ENCODE measurements around the gene MFSD2A.
"Not testable (repeated sequence)": the region's sequence is repeated elsewhere in the genome, so short reads cannot be mapped to it uniquely, and the experiment has no call there.

The MFSD2A gene

GRCh38 chr1:39954870-39955546 lies at the start of gene MFSD2A:
MFSD2A (plus strand) TSS chr1:39955145; CDS start chr1:39955293, 148 bp downstream.
- Histone ChIP-seq H3K9me3 (ENCODE audit: low read length) (no peaks in the 10 kb centered on the region), H3K36me3 (ENCODE audit: insufficient read depth, low read length) (no peaks in the 10 kb centered on the region), H3K4me1 (ENCODE audit: insufficient read depth, low read length) (peaks cover 19% of the 10 kb centered on the region), H3K27me3 (ENCODE audit: control insufficient read depth in 1 of 2, insufficient read depth in 2 of 2, low read length in 2 of 2) (peaks cover 0 to 11% of the 10 kb centered on the region in 2 donors), H3K9ac (ENCODE audit: low read length) (no peak within 1 kb of the TSS), H3K4me3 (ENCODE audit: low read depth in 1 of 2, low read length in 2 of 2) (peak within 1 kb of the TSS; percentile 41 to 67), H3K27ac (ENCODE audit: low read depth, low read length) (peak within 1 kb of the TSS; percentile 13)

GRCh38 chr1:39905172-39905571 lies 49.8 kb upstream of the MFSD2A start:
- Histone ChIP-seq H3K9me3 (ENCODE audit: low read length) (peaks cover 7% of the 10 kb centered on the region), H3K27ac (ENCODE audit: low read depth, low read length) (no peak overlapping the region), H3K4me3 (ENCODE audit: low read depth in 1 of 2, low read length in 2 of 2) (no peak overlapping the region), H3K4me1 (ENCODE audit: insufficient read depth, low read length) (peaks cover 4% of the 10 kb centered on the region), H3K36me3 (ENCODE audit: insufficient read depth, low read length) (no peaks in the 10 kb centered on the region), H3K9ac (ENCODE audit: low read length) (no peak overlapping the region), H3K27me3 (ENCODE audit: control insufficient read depth in 1 of 2, insufficient read depth in 2 of 2, low read length in 2 of 2) (peaks cover 6 to 29% of the 10 kb centered on the region in 2 donors)

- H3K4me3 ChIP-seq (ENCODE audit: low read depth in 1 of 2, low read length in 2 of 2): no peak overlapping the region
- peaks cover 0 to 6% of the 10 kb centered on the region in 2 donors for H3K27me3 ChIP-seq (ENCODE audit: control insufficient read depth in 1 of 2, insufficient read depth in 2 of 2, low read length in 2 of 2)
- H3K27ac ChIP-seq (ENCODE audit: low read depth, low read length): no peak overlapping the region
- no peaks in the 10 kb centered on the region for H3K36me3 ChIP-seq (ENCODE audit: insufficient read depth, low read length)
- H3K9ac ChIP-seq (ENCODE audit: low read length): no peak overlapping the region
- H3K9me3 ChIP-seq (ENCODE audit: low read length): peaks cover 7% of the 10 kb centered on the region
- H3K4me1 ChIP-seq (ENCODE audit: insufficient read depth, low read length): no peaks in the 10 kb centered on the region
These were observed 47.2 kb upstream of the MFSD2A start for GRCh38 chr1:39907528-39908453.

DNA sequence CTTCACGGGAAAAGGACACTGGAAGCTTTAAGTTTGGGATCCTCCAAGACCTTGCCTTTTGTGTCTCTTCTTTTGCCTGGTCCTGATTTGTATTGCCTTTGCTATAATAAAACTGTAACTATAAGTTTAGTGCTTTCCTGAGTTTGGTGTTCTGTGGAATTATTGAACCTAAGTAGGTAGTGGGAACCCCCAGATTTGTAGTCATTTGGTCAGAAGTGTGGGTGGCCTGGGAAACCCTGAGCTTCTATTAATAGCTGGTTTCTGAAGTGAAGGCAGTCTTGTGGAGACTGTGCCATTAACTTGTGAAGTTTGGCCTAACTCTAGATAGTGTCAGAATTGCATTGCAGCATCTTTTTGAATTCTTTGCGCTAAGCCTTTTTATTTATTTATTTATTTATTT lies 46.4 kb upstream of the MFSD2A start:
- Histone ChIP-seq H3K36me3 (ENCODE audit: insufficient read depth, low read length) (no peaks in the 10 kb centered on the region), H3K27me3 (ENCODE audit: control insufficient read depth in 1 of 2, insufficient read depth in 2 of 2, low read length in 2 of 2) (no peaks in the 10 kb centered on the region), H3K4me1 (ENCODE audit: insufficient read depth, low read length) (no peaks in the 10 kb centered on the region), H3K9ac (ENCODE audit: low read length) (no peak overlapping the region), H3K4me3 (ENCODE audit: low read depth in 1 of 2, low read length in 2 of 2) (no peak overlapping the region), H3K27ac (ENCODE audit: low read depth, low read length) (no peak overlapping the region), H3K9me3 (ENCODE audit: low read length) (peaks cover 7% of the 10 kb centered on the region)

DNA sequence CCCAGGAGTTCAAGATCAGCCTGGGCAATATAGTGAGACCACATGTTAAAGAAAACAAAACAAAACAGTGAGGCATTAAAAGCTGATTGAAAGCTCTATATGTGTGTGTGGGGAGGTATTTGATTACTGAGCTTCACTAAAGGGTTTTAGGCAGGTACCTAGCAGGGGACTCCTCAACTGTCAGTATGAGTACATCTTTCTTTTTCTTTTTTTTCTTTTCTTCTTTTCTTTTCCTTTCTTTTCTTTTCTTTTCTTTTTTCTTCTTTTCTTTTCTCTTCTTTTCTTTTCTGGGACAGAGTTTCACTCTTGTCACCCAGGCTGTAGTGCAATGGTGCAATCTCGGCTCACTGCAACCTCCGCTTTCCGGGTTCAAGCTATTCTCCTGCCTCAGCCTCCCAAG lies 44.7 kb upstream of the MFSD2A start:
- Histone ChIP-seq H3K4me3 (ENCODE audit: low read depth in 1 of 2, low read length in 2 of 2) (no peak overlapping the region), H3K27me3 (ENCODE audit: control insufficient read depth in 1 of 2, insufficient read depth in 2 of 2, low read length in 2 of 2) (no peaks in the 10 kb centered on the region), H3K27ac (ENCODE audit: low read depth, low read length) (no peak overlapping the region), H3K9ac (ENCODE audit: low read length) (no peak overlapping the region), H3K4me1 (ENCODE audit: insufficient read depth, low read length) (no peaks in the 10 kb centered on the region), H3K9me3 (ENCODE audit: low read length) (peaks cover 7% of the 10 kb centered on the region), H3K36me3 (ENCODE audit: insufficient read depth, low read length) (no peaks in the 10 kb centered on the region)

GRCh38 chr1:39913136-39913535 lies 41.8 kb upstream of the MFSD2A start:
- H3K27me3 ChIP-seq (ENCODE audit: control insufficient read depth in 1 of 2, insufficient read depth in 2 of 2, low read length in 2 of 2); H3K4me1 ChIP-seq (ENCODE audit: insufficient read depth, low read length); H3K4me3 ChIP-seq (ENCODE audit: low read depth in 1 of 2, low read length in 2 of 2); H3K9ac ChIP-seq (ENCODE audit: low read length); H3K36me3 ChIP-seq (ENCODE audit: insufficient read depth, low read length); H3K9me3 ChIP-seq (ENCODE audit: low read length); H3K27ac ChIP-seq (ENCODE audit: low read depth, low read length): not testable (repeated sequence)

- H3K4me3 ChIP-seq (ENCODE audit: low read depth in 1 of 2, low read length in 2 of 2): no peak overlapping the region
- H3K9ac ChIP-seq (ENCODE audit: low read length): no peak overlapping the region
These were observed 39.3 kb upstream of the MFSD2A start for GRCh38 chr1:39915499-39916129.

GRCh38 chr1:39917825-39918224 lies 37.1 kb upstream of the MFSD2A start:
- Histone ChIP-seq H3K9ac (ENCODE audit: low read length) (no peak overlapping the region), H3K36me3 (ENCODE audit: insufficient read depth, low read length) (no peaks in the 10 kb centered on the region), H3K4me1 (ENCODE audit: insufficient read depth, low read length) (no peaks in the 10 kb centered on the region), H3K27me3 (ENCODE audit: control insufficient read depth in 1 of 2, insufficient read depth in 2 of 2, low read length in 2 of 2) (no peaks in the 10 kb centered on the region), H3K9me3 (ENCODE audit: low read length) (no peaks in the 10 kb centered on the region), H3K27ac (ENCODE audit: low read depth, low read length) (no peak overlapping the region), H3K4me3 (ENCODE audit: low read depth in 1 of 2, low read length in 2 of 2) (no peak overlapping the region)

More at GRCh38 chr1:39915499-39916129, 39.3 kb upstream of the MFSD2A start:
- H3K36me3 ChIP-seq (ENCODE audit: insufficient read depth, low read length): no peaks in the 10 kb centered on the region
- no peaks in the 10 kb centered on the region for H3K27me3 ChIP-seq (ENCODE audit: control insufficient read depth in 1 of 2, insufficient read depth in 2 of 2, low read length in 2 of 2)
- no peaks in the 10 kb centered on the region for H3K9me3 ChIP-seq (ENCODE audit: low read length)
- H3K4me1 ChIP-seq (ENCODE audit: insufficient read depth, low read length): no peaks in the 10 kb centered on the region
- no peak overlapping the region for H3K27ac ChIP-seq (ENCODE audit: low read depth, low read length)

- Histone ChIP-seq H3K9me3 (ENCODE audit: low read length) (no peaks in the 10 kb centered on the region), H3K36me3 (ENCODE audit: insufficient read depth, low read length) (no peaks in the 10 kb centered on the region), H3K27me3 (ENCODE audit: control insufficient read depth in 1 of 2, insufficient read depth in 2 of 2, low read length in 2 of 2) (no peaks in the 10 kb centered on the region), H3K27ac (ENCODE audit: low read depth, low read length) (no peak overlapping the region), H3K9ac (ENCODE audit: low read length) (no peak overlapping the region), H3K4me1 (ENCODE audit: insufficient read depth, low read length) (no peaks in the 10 kb centered on the region), H3K4me3 (ENCODE audit: low read depth in 1 of 2, low read length in 2 of 2) (no peak overlapping the region)
These were observed 35.4 kb upstream of the MFSD2A start for GRCh38 chr1:39919545-39919944.

DNA sequence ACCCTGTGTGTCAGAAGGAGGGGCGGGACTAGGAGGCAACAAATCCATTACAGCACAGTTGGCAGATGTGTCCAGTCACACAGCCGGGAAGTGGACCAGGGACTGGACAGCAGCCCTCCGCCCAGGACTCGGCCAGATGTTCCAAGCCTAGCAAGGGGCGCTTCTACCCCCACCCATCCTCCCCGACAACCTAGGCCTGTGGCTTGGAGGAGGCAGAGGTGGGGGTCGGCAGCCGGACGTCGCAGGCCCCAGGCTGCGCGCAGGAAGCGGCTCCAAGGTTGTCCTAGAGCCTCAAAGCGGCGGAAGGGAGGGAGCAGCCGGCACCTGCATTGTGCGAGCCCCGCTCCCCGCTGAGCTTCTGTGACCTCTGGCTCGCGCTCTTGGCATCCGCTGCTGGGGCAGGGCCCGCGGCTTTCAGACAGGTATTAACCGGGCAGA lies 32.7 kb upstream of the MFSD2A start:
- no peak overlapping the region for H3K4me3 ChIP-seq (ENCODE audit: low read depth in 1 of 2, low read length in 2 of 2)

DNA sequence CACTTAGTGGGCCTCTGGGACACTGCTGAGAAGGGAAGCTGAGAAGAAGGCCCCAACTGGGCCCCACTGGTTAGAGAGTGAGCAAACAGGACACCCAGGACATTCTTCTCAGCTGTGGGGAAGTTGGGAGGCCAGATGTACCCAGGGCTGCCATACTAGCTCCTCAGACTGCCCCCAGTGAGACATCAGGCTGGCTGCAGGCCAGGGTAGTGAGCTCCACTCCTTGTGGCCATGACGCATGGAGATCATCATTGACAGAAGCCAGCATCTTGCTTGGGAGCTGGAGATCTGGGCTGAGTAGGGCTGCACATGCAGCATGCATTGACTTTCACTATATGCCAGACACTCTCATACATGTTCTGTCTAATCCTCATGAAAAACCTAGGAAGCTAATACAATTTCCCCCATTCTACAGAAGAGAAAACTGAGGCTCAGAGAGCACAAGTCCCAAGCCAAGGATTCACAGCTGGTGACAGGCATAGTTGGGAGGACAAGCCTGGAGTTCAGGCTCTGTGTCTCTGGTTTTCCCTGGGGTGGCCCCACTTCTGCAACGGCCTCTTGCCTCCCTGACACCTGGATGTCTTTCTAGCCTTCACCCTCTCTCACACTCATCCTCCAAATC lies 29.1 kb upstream of the MFSD2A start:
- no peaks in the 10 kb centered on the region for H3K36me3 ChIP-seq (ENCODE audit: insufficient read depth, low read length)
- H3K9ac ChIP-seq (ENCODE audit: low read length): no peak overlapping the region
- no peaks in the 10 kb centered on the region for H3K9me3 ChIP-seq (ENCODE audit: low read length)
- no peak overlapping the region for H3K4me3 ChIP-seq (ENCODE audit: low read depth in 1 of 2, low read length in 2 of 2)
- no peaks in the 10 kb centered on the region for H3K4me1 ChIP-seq (ENCODE audit: insufficient read depth, low read length)
- H3K27ac ChIP-seq (ENCODE audit: low read depth, low read length): no peak overlapping the region
- no peaks in the 10 kb centered on the region for H3K27me3 ChIP-seq (ENCODE audit: control insufficient read depth in 1 of 2, insufficient read depth in 2 of 2, low read length in 2 of 2)

More for the DNA sequence above, 32.7 kb upstream of the MFSD2A start:
- Histone ChIP-seq H3K9me3 (ENCODE audit: low read length) (no peaks in the 10 kb centered on the region), H3K9ac (ENCODE audit: low read length) (no peak overlapping the region), H3K4me1 (ENCODE audit: insufficient read depth, low read length) (no peaks in the 10 kb centered on the region), H3K36me3 (ENCODE audit: insufficient read depth, low read length) (no peaks in the 10 kb centered on the region), H3K27ac (ENCODE audit: low read depth, low read length) (no peak overlapping the region), H3K27me3 (ENCODE audit: control insufficient read depth in 1 of 2, insufficient read depth in 2 of 2, low read length in 2 of 2) (no peaks in the 10 kb centered on the region)

All from muscle layer of colon (tissue), 2 donors.